AG10803 (cell line): ENCODE measurements around the gene KLHDC4.
"Not testable (repeated sequence)": the region's sequence is repeated elsewhere in the genome, so short reads cannot be mapped to it uniquely, and the experiment has no call there.

Source experiments
- DNase-seq: peaks from one replicate; pipeline ENCODE4 v3.0.0; 2010; ENCODE audit warnings: low read depth
- H3K4me3 ChIP-seq: 2 replicates; pipeline ENCODE4 v1.5.1; 2011; ENCODE audit warnings: mild to moderate bottlenecking, low read length, control low read depth
- TF ChIP-seq, protein P1 (sequence below): conservative IDR thresholded peaks from 2 replicates; pipeline ENCODE4 v1.5.1; 2011; ENCODE audit warnings: mild to moderate bottlenecking, low read length, control low read depth, inconsistent platforms

The KLHDC4 gene

DNA sequence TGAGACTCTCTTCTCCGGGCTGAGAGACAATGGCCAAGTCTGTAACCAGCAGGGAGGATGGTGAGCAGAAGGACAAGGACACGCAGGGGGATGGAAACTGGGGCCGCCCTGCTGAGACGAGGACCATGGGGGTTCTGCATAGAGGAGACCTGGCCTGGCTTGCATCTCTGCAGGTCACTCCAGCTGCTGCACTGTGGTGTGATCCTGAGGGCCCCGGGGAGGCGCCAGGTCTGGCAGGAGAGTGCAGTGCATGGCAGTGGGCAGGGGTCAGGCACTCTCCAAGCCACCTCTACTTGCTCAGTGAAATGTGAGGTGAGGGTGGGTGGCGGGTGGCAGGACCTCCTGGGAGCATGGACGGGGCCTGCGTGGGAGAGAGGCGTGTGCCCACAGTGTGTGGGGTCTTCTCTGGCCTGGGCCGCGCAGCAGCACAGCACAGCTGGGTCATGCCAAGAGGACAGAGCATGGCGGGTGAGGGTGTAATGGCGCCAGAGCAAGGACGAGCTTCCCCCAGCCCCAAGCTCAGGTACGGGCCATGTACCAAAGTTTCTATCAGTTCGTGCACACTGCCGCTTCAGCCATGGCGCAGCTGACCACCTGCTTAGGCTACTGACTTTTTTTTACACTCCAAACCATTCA is 43.1 kb downstream of the KLHDC4 start:
- TF ChIP-seq, protein P1, sequence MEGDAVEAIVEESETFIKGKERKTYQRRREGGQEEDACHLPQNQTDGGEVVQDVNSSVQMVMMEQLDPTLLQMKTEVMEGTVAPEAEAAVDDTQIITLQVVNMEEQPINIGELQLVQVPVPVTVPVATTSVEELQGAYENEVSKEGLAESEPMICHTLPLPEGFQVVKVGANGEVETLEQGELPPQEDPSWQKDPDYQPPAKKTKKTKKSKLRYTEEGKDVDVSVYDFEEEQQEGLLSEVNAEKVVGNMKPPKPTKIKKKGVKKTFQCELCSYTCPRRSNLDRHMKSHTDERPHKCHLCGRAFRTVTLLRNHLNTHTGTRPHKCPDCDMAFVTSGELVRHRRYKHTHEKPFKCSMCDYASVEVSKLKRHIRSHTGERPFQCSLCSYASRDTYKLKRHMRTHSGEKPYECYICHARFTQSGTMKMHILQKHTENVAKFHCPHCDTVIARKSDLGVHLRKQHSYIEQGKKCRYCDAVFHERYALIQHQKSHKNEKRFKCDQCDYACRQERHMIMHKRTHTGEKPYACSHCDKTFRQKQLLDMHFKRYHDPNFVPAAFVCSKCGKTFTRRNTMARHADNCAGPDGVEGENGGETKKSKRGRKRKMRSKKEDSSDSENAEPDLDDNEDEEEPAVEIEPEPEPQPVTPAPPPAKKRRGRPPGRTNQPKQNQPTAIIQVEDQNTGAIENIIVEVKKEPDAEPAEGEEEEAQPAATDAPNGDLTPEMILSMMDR = no peak
- H3K4me3 ChIP-seq = no peak overlapping the region
- no peak for DNase-seq

DNA sequence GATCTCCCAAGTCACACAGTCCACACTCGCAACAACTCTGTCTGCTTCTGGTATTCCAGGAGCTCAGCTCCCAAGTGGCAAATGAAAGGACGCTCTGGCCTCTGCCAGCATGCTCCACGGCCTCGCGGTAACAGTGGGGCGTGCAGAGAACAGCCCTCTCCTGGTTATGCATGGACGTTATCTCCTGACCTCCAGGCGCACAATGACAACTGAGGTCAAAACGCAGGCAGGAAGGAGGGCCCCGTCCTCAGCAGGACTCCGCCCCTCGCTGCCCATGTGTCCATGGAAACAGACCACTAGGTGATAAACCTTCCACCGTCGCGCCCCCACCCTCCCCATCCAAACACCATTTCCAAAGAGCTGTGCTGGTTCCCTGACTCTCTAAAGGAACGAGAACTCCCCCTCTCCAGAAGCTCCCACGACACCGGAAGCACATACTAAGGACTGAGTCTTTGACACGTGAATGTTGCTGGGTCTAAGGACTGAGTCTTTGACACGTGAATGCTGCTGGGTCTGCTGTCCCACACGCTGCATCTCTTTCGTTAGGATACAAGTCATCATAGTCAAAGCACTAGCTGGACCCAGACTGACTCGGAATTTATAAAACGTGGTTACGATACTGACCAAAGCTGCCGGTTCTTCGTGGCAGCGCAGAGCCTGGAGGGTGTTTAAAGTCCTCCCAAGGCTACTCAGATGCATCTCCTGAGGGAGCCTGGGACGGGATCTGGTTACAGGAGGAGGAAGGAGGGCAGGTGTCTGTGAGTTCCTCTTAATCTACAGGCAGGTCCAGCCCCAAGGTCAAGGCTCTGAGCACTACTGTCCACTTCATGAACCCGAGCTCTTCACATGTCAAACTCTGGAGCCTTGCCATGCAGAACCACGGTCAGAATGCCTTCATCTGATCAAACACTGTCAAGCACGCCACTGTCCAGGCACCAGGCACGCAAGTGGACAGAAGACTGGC is 43.9 kb downstream of the KLHDC4 start:
- H3K4me3 ChIP-seq = no peak overlapping the region
- DNase-seq = no peak
- TF ChIP-seq, protein P1 = no peak

DNA sequence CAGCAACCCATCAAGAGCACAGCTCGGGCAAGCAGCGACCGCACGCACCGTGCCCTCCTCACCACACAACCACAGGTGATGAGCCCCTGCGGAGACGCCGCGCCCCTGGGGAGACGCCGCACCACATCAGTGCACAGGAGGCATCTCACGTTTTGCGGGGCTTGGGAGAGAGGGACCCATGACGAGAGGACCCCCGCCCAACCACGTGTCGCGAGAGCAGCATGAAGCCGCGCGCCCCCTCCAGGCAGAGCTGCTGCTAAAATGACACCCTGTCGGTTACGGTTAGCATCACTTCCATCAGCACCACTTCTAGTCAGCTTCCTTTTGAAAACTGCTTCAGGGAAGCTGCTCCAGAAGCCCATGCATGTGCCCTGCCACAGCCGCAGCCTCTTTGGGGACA is 45.3 kb downstream of the KLHDC4 start:
- no peak overlapping the region for H3K4me3 ChIP-seq
- DNase-seq = no peak
- TF ChIP-seq, protein P1 = no peak

DNA sequence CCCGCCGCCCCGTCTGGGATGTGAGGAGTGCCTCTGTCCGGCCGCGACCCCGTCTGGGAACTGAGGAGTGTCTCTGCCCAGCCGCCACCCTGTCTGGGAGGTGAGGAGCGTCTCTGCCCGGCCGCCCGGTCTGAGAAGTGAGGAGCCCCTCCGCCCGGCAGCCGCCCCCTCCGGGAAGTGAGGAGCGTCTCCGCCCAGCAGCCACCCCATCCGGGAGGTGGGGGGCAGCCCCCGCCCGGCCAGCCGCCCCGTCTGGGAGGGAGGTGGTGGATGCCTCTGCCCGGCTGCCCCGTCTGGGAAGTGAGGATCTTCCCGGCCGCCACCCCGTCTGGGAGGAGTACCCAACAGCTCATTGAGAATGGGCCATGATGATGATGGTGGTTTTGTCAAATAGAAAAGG is 47.0 kb downstream of the KLHDC4 start:
- not testable (repeated sequence) for H3K4me3 ChIP-seq, DNase-seq

DNA sequence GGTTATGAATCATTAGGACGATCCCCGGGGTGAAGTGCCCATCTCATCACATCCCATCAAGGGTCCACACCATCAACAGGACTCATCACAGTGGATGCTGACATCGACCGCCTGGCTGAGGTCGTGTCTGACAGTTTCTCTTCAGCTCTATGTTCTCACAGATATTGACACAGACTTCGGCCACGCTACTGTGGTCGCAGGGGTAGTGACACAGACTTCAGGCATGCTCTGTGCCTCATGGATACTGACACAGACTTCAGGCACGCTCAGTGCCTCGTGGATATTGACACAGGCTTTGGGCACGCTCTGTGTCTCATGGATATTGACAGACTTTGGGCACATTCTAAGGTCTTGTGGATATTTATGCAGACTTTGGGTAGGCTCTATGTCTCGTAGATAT is 50.1 kb downstream of the KLHDC4 start:
- H3K4me3 ChIP-seq = no peak overlapping the region
- no peak for DNase-seq
- TF ChIP-seq, protein P1 = no peak

DNA sequence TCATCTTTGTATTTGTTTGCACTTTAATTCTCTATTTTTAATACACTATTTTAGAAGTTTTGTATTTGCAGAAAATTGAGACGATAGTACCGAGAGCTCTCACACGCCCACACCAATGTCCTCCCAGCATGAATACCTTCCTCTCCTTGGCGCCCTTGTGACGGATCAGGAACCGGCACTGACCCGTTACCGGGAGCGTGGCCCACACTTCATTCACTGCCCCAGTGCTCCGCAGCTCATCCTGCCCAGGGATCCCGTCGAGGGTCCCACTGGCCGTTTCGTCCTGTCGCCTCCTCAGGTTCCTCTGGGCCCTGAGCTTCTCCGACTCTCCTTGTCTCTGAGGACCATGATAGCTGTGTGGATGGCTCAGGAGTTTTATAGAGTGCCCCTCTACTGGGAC is 50.6 kb downstream of the KLHDC4 start:
- TF ChIP-seq, protein P1 = no peak
- DNase-seq = no peak
- H3K4me3 ChIP-seq = no peak overlapping the region

DNA sequence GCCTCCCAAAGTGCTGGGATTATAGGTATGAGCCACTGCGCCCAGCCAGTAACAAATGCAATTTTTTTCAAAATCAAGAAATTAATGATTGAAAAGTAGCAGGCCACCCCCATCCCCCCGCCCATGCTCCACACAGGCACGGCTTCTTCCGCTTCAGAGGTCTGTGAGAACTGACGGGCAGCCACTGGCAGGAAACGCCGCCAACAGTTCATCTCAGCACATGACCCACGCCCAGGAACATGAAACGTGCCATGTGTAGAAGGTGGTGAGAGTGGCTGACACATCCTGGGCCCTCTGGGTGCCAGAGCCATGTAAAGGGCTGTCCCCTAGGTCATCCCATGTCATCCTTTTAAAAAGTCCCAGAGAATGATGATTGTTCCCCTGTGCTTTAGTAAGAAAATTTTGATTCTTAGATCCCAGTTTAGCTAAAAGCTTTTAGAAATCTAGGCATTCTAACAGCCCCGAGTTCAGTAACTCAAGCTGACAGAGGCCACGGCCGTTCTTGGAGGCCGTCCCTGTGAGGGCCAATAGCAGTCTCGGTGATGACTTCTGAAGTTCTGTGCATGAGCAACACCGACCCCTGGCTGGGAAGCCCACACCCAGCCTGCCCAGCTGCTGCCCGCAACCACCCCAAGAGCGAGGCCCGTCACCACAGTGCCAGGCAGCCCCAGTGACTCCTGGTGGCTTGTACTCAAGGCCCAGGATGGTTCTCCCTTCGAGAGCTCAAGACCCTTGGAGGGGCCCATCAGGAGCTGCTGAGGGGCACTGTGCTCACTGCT is 52.1 kb downstream of the KLHDC4 start:
- no peak for DNase-seq
- TF ChIP-seq, protein P1 = no peak
- no peak overlapping the region for H3K4me3 ChIP-seq
